GM21367 (cell line): ENCODE data around the gene MSL3.

Experiments used
- ATAC-seq: cut with Tn5 transposase; IDR thresholded peaks from one replicate; pipeline ENCODE4 v1.9.1; 2021; ENCODE audit not compliant: unreplicated experiment

Gene MSL3, protein sequence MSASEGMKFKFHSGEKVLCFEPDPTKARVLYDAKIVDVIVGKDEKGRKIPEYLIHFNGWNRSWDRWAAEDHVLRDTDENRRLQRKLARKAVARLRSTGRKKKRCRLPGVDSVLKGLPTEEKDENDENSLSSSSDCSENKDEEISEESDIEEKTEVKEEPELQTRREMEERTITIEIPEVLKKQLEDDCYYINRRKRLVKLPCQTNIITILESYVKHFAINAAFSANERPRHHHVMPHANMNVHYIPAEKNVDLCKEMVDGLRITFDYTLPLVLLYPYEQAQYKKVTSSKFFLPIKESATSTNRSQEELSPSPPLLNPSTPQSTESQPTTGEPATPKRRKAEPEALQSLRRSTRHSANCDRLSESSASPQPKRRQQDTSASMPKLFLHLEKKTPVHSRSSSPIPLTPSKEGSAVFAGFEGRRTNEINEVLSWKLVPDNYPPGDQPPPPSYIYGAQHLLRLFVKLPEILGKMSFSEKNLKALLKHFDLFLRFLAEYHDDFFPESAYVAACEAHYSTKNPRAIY

DNA sequence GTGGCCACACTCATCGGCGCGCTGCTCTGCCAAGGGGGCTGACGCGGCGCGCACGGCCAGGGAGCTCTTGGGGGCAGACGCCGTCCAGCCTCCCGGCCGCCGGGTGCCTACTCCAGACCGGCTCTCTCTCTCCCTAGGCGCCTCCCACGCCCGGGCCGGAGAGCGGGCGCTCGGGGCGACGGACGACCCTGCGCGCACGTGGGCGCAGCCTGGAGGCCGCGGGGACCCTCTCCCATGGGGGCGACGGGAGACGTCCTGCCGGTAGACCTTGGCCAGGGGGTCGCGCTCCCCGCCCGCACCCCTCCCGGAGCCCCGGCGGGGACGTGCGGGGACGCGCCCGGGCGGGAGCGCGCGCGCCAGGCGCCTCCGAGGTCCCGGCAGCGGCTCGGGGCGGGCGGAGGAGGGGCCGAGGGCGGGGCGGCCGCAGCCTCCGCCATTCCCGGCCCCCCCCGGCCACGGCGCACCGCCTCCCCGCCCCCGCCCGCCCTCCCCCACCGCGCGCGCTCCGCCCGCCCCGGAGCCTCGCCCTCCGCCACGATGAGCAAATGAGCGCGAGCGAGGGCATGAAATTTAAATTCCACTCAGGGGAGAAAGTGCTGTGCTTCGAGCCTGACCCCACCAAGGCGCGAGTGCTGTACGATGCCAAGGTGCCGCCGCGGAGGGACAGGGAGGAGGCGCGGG lies at the start of gene MSL3:
MSL3 (plus strand) TSS at position 519 of the 681 bp plus-strand sequence; CDS start at position 546, 27 bp downstream.
- ATAC-seq: peak; percentile 38

DNA sequence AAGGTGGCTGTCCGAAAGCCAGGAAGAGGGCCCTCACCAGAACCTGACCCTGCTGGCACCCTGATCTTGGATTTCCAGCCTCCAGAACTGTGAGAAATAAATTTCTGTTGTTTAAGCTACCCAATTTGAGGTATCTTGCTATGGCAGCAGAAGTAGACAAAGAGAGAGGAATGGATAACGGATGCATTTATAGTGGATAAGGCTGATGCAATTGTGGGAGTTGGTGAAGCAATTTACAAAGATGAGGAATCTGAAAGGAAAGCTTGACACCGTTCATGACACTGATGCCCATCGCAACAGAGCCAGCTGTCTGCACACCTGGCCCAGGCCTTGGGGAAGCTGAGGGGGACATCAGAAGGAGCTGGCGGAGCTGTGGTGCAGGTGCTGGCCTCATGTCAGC lies 35.7 kb upstream of the MSL3 start:
- ATAC-seq: no peak

DNA sequence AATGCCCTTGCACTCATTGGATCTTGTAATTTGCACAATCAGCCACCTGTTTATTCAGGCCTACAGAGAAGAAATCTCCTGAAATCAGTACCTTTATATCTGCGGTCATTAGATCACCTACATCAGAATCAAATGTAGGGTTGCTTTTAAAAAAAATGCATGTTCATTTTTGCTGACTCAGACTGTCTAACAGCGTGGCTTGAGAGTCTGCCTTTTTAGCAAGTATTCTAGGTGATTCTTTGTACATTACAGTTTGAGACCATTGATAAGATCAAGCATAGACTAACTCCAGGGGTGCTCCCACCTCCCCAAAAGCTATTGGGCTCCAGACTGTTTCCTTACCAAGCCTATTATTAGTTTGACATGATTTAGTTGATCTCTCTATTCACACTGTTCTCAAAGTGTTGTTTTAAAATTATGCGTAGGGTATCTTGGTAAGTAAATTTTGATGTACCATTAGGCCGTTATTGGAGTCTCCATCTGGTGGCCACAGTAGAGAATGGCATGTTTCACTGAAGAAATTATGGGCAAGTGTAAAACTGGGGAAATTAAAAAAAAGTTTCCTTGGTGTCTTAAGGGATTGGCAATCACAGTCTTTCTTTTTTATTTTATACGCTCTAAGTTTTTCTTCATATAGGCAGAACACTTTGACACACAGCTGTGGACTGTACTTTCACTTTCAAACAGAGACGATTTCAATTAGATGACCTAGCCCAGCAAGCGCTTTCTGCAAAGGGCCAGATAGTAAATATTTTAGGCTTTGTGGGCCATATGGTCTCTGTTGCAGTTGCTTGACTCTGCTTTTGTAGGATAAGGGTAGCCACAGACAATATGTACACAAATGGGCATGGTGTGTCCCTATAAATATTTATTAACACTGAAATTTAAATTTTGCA lies 33.7 kb upstream of the MSL3 start:
- ATAC-seq: no peak

DNA sequence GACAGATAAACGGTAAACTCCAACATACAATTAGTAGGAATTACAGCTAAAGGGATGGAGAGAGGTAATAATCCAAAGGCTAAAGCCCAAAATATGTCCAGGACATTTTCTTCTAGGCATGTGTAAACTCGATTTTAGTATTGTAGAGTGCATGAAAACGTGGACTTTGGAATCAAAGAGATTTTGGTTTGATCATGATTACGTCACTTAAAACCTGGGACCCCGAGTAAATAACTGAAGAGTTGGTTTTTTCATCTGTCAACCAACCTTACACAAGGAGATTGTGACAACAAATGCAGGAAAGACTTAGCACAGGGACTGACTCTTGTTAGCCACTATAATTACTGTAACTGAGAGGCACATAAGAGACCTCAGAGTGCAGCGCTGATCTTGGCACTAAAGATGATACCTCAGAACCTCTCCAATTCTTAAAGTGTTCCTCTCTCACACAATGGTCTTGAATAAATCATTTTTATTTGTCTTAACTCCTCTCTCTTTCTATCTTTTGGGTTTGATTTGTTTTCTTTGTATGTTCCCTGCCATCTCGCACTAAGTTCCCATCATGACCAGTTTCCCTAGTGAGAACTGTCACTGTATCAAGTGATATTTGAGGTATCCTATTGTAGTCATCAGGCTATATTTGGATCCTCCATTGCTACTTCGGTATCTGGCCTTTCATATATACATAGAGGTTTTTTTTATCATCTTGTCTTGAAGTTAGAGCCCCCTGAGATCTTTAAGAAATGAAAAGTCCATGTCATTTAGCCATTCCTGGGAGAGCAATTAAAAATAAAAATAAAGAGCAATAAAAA lies 32.2 kb upstream of the MSL3 start:
- ATAC-seq: no peak

DNA sequence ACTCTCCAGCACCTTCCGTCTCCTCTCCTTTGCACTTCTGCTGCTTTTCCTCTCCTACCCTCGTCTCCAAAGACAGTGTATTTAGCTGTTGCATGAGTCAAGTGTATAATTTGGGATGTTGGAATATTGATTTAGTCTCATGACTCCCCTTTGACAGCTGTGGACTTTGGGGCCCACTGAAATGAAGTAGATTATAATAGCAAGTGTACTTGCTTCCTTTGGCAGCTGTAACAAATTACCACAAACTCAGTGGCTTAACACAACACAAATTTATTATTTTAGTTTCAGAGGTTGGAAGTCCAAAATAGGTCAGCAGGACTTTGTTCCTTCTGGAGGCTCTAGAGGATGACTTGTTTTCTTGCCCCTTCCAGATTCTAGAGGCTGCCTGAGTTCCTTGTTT lies 29.5 kb upstream of the MSL3 start:
- ATAC-seq: no peak

DNA sequence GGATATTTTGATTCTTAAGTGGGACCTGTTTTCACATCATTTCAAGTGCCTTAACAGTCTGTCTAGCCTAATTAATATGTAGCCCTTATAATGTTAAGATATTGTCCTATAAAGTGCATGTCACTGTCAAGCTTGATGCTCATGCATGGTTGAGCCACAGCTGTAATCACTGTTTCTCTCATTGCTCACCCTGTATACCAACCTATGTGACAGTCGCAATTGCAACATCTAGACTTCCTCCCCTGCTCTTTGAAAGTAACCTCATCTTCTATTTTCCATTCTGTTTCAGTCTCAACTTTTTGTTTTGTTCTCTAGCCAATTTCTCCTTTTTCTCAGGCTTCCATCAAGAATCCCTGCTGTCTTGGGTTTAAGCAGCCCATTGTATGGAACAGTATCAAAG lies 24.4 kb upstream of the MSL3 start:
- no peak for ATAC-seq

DNA sequence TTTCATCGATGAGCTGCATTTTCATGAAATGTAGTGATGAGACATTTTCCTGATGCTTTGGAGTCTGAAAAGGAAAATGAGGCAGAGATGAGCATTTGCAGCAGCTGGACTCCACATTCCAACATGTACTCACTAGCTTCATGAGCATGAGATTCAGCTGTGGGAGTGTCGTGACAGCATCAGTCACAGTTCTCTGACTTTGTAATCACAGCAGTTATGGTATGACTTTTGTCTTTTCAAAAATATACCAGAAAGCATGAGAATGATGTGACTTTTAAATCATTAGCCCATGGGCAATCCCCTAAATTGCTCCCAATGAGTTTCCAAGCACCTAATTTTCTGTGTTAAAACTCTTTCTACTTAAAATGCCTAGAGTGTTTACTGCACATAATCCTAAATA lies 18.3 kb upstream of the MSL3 start:
- no peak for ATAC-seq

DNA sequence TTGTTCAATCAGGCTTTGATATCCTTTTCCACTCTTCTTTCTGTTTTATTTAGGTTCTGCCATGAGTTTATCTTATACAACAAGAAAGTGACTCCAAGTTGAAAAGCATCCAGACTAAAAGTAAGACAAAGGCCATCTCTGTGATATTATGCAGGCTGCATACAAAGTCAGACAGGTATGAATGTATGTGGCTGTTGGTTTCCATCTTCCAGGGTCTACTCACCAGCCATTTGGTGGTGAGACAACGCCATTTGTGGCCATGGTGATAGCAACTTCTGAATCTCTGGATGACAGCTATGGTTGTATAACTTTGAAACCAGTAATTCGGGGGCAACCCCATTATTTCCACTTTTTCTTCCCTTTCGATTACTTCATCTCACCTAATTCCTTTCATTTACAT lies 17.2 kb upstream of the MSL3 start:
- ATAC-seq: no peak

DNA sequence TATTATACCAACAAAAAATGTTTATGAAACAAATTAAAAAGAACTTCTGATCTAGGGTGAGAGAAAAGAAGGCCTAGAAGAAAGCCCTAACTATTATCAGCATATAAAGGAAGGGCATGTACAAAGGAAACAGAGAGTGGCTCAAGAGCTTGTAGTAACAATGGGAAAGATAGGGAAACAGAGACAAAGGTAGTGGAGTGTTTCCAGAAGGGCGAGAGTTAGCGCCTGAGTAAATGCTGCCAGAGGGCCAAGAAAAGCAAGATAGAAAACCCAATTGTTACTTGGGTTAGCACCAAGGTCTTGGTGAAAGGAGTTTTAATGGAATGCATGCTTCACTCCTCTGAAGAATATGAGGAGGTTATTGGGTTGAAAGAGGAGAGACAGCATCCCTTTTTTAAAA lies 16.5 kb upstream of the MSL3 start:
- no peak for ATAC-seq

DNA sequence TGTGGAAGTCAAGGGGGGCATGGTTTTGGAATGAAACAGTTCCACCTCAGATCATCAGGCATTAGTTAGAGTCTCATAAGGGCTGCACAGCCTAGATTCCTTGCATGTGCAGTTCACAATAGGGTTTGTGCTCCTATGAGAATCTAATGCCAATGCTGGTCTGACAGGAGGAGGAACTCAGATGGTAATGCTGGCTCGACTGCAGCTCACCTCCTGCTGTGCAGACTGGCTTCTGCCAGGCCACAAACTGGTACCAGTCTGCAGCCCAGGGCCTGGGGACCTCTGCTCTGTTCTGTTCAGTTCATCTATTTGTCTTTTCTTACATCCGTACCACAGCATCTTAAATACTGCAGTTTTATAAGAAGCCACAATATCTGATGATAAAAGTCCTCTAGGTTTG lies 12.2 kb upstream of the MSL3 start:
- ATAC-seq: no peak

DNA sequence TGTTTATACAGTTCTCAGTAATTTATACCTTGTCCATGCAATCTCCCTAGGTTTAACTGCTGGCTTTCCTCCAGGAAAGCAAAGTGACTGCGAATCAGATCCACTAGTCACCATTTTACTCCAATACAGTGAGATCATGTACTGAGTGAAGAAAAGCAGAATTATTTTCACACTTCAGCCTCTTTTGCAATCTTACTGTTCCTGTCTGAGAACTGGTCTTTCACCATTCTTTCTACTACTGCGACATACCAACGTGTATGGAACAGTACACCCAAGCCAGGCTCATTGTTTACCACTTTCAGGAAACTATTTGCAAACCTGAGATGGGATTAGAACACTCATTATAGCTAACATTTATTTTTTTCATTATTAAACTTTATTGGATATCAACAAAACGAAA lies 8.0 kb upstream of the MSL3 start:
- no peak for ATAC-seq

DNA sequence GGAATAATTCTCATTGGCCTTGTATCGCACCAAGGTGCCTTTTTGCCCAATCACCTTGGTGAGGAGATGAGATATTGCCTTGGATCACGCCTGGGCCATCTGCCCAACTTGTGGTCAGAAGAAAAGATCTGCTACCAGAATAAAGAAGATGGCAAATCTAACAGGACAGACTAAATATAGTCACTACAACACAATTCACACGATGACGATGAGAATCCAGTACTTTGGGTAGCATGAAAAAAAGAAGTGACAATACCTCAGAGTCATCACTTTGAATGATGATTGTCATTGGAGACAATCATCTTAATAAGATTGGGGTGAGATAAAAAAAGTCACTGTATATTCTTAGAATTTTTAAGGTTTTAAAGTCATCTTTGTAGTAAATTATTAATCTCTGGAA lies 7.3 kb upstream of the MSL3 start:
- no peak for ATAC-seq

DNA sequence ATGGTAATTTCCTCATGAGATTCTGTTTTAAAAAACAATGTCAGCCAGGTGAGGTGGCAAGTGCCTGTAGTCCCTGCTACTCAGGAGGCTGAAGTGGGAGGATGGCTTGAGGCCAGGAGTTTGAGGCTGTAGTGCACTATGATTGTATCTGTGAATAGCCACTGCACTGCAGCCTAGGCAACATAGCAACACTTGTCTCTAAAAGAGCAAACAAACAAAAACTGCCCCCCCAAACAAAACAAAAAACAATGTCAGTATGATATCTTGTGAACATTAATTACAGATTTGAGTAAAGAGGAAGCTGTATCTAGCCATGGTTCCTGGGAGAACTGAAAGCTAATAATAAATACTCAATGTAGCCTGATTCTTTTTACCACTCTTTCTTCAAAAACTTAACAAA lies 6.8 kb upstream of the MSL3 start:
- no peak for ATAC-seq

DNA sequence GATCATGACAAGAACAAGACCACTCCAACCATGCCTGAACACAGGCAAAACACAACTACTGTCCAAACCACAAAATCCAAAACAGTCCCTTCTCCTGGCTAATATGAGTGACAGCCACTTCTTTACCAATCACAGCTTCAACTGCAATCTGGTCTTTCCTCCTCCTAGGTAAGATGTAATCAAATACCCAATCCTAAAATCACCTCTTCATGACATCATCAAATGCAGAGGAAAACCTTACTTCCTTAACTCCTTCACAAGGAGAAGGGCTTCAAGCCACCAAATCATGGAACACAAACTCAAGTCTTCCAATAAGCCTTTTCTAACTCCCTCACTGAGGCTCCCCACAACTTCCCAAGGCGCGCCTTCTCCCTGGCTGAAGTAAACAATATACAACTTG lies 4.4 kb upstream of the MSL3 start:
- no peak for ATAC-seq

DNA sequence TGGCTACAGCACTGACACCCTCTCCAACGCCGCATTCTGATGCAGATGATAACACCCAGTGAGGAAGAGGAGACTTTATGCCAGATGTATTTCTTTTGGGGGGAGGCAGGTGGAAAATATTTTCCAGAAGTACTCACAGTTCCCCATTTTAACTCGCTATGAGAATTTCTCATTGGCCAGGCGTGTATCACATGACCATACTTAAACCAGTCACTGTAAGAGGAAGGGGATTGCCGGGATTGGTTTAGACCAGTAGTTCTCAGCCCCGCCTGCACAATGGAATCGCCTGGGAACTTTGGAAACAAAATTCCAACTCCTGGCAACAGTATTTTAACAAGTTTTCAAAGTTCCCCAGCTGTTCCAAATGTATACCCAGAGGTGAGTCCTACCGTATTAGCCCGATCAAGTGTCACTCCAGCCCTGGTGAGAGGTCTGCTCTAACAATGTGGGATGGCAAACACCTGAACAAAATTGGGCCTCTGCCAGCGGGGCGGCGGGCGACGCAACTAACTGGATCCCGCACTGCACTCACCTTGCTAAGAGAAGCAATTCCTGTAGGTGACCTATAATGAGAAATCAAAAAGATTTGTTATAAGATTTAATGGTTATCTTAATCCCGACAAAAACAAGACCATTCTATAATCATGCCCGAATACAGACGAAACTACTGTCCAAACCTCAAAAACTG lies 2.9 kb upstream of the MSL3 start:
- no peak for ATAC-seq

DNA sequence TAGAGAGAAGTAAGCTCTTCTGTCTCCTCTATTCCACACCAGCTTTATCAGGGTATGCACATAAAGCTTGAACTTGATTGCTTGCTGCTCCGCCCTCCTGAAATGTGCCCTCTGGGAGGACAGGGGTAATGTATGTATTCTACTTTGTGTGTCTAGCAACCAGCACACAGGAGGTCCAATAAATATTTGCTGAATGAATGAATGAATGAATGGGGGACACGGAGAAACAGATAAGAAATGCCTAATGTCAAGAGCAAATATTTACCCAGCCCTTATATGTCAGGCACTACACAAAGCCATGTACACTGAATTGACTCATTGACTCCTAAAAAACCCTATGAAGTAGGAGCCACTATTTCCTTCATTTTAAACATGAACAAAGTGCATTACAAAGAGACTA lies 2.3 kb upstream of the MSL3 start:
- ATAC-seq: no peak

DNA sequence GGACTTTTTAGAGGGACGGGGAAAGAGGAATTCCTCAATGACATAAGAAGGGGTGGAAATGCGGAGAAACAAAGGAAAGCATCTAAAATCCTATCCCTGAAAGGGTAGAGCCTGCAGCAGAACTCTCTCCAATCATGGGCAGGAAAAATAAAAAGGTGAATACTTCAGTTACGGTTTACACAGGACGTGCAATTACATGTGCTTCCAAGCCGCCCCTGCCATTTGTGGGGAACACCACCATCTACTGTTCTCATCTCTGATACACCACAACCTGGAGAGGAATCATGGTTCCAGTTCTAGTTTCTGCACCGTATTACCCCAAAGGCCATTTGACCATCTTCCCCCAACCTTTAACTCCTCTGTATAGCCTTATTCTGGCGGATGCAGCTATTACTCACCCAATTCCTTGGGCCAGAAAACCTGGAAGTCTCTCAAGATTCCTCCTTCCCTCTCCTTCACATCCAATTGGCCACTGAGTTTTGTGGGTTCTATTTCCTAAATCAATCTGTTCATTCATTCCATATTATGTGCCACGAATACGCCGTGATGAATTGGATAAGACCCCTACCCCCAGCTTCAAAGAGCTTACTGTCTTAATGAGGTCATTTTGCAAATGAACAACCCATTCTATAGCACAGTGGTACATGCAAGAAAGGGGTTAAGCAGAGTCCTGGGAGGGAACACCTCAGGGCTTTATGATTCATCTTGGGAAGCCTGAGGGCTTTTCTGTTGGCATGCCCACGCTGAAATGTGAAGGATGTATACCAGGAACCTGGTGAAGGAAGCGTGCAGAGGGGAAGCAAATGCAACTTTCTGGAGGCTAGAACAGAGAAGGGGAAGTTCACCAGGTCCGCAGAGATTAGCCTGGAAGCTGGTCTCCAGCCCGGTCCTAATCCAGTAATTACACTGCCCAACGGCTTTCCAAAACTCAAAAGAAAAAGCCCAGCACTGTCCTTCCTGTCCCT lies 1.4 kb upstream of the MSL3 start:
- no peak for ATAC-seq

DNA sequence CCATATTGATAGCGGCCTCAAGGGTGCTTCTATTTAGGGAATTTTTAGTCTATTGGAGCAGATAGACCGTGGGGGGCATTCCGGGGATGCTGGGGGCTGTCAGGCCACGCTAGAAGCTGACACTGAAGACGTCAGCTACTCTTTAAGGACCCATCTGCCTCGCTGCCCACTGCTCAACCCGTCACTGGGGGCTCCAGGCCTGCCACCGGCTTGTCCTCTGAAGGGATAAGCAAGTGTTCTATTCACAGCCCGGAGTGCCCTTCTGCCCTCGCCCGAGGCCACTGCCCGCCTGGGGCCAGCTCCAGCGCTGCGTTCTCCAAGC lies 679 bp upstream of the MSL3 start:
- ATAC-seq: no peak
